B cell (primary cell): Measurements from ENCODE around the gene HS3ST3B1. TPM values are rescaled to one million over a fixed set of nuclear protein-coding genes. Genes with fewer than 3 reads are reported as not detected.
A peak's percentile ranks its signal among the peaks of the same experiment; 100 is the strongest.

Source experiments
- ATAC-seq: fragments of 200-7000 bp; cut with Tn5 transposase; one replicate; pipeline ENCODE4 v1.10.0; 2021; ENCODE audit warnings: low read depth, mild to moderate bottlenecking, moderate number of reproducible peaks, moderate library complexity
- CTCF ChIA-PET: fragments of 350-600 bp; sonication (Branson Sonifier 250); formaldehyde crosslinking; loops from one replicate; lab custom pipeline; 2021; ENCODE audit warnings: antibody characterized with exemption, inconsistent platforms; lab: Charles Lee
- POLR2A ChIA-PET: fragments of 350-600 bp; sonication (Branson Sonifier 250); formaldehyde crosslinking; loops from one replicate; lab custom pipeline; 2021; ENCODE audit warnings: antibody characterized with exemption; lab: Charles Lee
- DNase-seq: peaks from one replicate; pipeline ENCODE4 v3.0.0; 2013
- H2AFZ ChIP-seq: 2 replicates; pipeline ENCODE4 v1.6.1; 2012; ENCODE audit warnings: mild to moderate bottlenecking, low read depth, low read length; ENCODE audit not compliant: insufficient read depth, poor library complexity, severe bottlenecking
- H3K27ac ChIP-seq, 2 donors: 1 replicate in 1 of 2; 2 replicates in 1 of 2; pipeline ENCODE4 v1.5.1; 2012 to 2013; ENCODE audit warnings: low read length in 2 of 2, mild to moderate bottlenecking in 2 of 2, moderate library complexity in 1 of 2
- H3K27me3 ChIP-seq, 4 experiments: fragments of 200-600 bp in 1 of 4; sonication (generic) in 1 of 4; replicated peaks in 1 of 4; 1 replicate in 2 of 4; 2 replicates in 2 of 4; pipeline versions ENCODE4 v1.6.1 to v1.7.0; 2013 to 2016; ENCODE audit warnings: low read length in 3 of 4, mild to moderate bottlenecking in 2 of 4, mixed read lengths in 1 of 4, moderate library complexity in 1 of 4; ENCODE audit not compliant: insufficient read depth in 4 of 4, control insufficient read depth in 3 of 4; ENCODE audit errors: control extremely low read depth in 1 of 4
- H3K36me3 ChIP-seq, 2 experiments: replicated peaks in 1 of 2; 1 replicate in 1 of 2; 2 replicates in 1 of 2; pipeline versions ENCODE4 v1.6.1 to v1.7.1; 2013; ENCODE audit warnings: low read length in 1 of 2; ENCODE audit not compliant: insufficient read depth in 2 of 2, control insufficient read depth in 1 of 2; ENCODE audit errors: control extremely low read depth in 1 of 2, extremely low read depth in 1 of 2
- H3K4me1 ChIP-seq, 2 donors: fragments of 200-600 bp in 1 of 2; sonication (generic) in 1 of 2; 1 replicate in 1 of 2; 2 replicates in 1 of 2; pipeline versions ENCODE4 v1.5.1 to v1.6.1; 2013 to 2017; ENCODE audit warnings: low read length in 2 of 2; ENCODE audit not compliant: control insufficient read depth in 2 of 2, insufficient read depth in 2 of 2
- H3K4me2 ChIP-seq: replicated peaks from 2 replicates; pipeline ENCODE3; 2012; ENCODE audit warnings: mild to moderate bottlenecking, low read depth, low read length; ENCODE audit not compliant: poor library complexity, severe bottlenecking
- H3K4me3 ChIP-seq, 5 experiments: fragments of 200-600 bp in 1 of 5; sonication (generic) in 1 of 5; 1 replicate in 3 of 5; 2 replicates in 2 of 5; pipeline versions ENCODE4 v1.5.1 to v1.7.0; 2011 to 2016; ENCODE audit warnings: low read length in 4 of 5, mild to moderate bottlenecking in 4 of 5, low read depth in 2 of 5, control low read depth in 1 of 5, moderate library complexity in 1 of 5; ENCODE audit not compliant: insufficient read depth in 1 of 5; ENCODE audit errors: control extremely low read depth in 1 of 5, extremely low read depth in 1 of 5
- H3K79me2 ChIP-seq: fragments of 200-600 bp; sonication (generic); one replicate; pipeline ENCODE4 v1.6.0; 2016; ENCODE audit warnings: low read length; ENCODE audit not compliant: control insufficient read depth, insufficient read depth
- H3K9ac ChIP-seq: fragments of 200-600 bp; sonication (generic); 2 replicates; pipeline ENCODE4 v1.6.1; 2017; ENCODE audit warnings: mild to moderate bottlenecking, low read length, moderate library complexity
- H3K9me3 ChIP-seq, 3 donors: one replicate each; pipeline versions ENCODE4 v1.6.1 to v1.7.1; 2013; ENCODE audit warnings: low read length in 2 of 3; ENCODE audit not compliant: control insufficient read depth in 2 of 3, insufficient read depth in 1 of 3; ENCODE audit errors: control extremely low read depth in 1 of 3
- H4K20me1 ChIP-seq: 2 replicates; pipeline ENCODE4 v1.6.0; 2012; ENCODE audit warnings: mild to moderate bottlenecking, low read length; ENCODE audit not compliant: insufficient read depth, control insufficient read depth, poor library complexity, severe bottlenecking
- H3K27ac Mint-ChIP-seq: one replicate; pipeline ENCODE4 v1.8.0; 2021; ENCODE audit warnings: mixed read lengths
- H3K27me3 Mint-ChIP-seq: one replicate; pipeline ENCODE4 v1.8.0; 2021; ENCODE audit warnings: mixed read lengths
- H3K4me1 Mint-ChIP-seq: one replicate; pipeline ENCODE4 v1.8.0; 2021; ENCODE audit warnings: mixed read lengths
- H3K4me3 Mint-ChIP-seq: one replicate; pipeline ENCODE4 v1.8.0; 2021; ENCODE audit warnings: mixed read lengths
- H3K9me3 Mint-ChIP-seq: one replicate; pipeline ENCODE4 v1.8.0; 2022; ENCODE audit warnings: mixed read lengths; ENCODE audit not compliant: insufficient read depth
- CTCF ChIP-seq: fragments of 200-600 bp; IDR thresholded peaks from one replicate; pipeline ENCODE4 v1.8.0; 2022; ENCODE audit warnings: antibody characterized with exemption, mild to moderate bottlenecking
- EZH2 ChIP-seq: IDR thresholded peaks from 2 replicates; pipeline ENCODE4 v1.6.1; 2012; ENCODE audit warnings: borderline replicate concordance, low read depth, mild to moderate bottlenecking, moderate library complexity, low read length; ENCODE audit not compliant: insufficient read depth, poor library complexity, severe bottlenecking
- WGBS: methylation state at CpG from one replicate; pipeline ENCODE4 v1.1.5; 2013; ENCODE audit warnings: missing lambda C conversion rate; ENCODE audit not compliant: insufficient coverage; 5-methylcytosine and 5-hydroxymethylcytosine counted together
- intact Hi-C: fragments of 100-400 bp; cut with micrococcal nuclease; formaldehyde crosslinking; loops from one replicate; pipeline ENCODE4 v1.10.0; 2022
- polyA plus RNA-seq: library from polyadenylated mRNA; depleted of rRNA; stranded (reverse); fragments of >200 nt; gene quantifications from 2 replicates; pipeline ENCODE4 v1.2.3, GENCODE V29; 2012
- total RNA-seq, 2 donors: library from RNA; stranded (reverse); fragments of 120-200 nt in 1 of 2; gene quantifications; 1 replicate in 1 of 2; 2 replicates in 1 of 2; pipeline versions ENCODE4 v1.2.3 to v1.2.4, GENCODE V29; 2013 to 2022

HS3ST3B1 gene
- total and polyA plus RNA-seq, 2 donors (not counting 1 experiment from before 2014, with no cell fraction given), result 0.75 to 8.4 TPM

- Histone ChIP-seq H3K9me3 (peaks cover 1 to 48% (median 5%) of the 10 kb centered on the region in 3 donors), H4K20me1 (no peaks in the 10 kb centered on the region), H3K9ac (no peak overlapping the region), H3K27ac (no peak overlapping the region), H3K79me2 (no peaks in the 10 kb centered on the region), H2AFZ (peak overlapping the region; percentile 55), H3K4me3 (peak overlapping the region in 1 of 5 experiments; percentile 17), H3K36me3 (no peaks in the 10 kb centered on the region), H3K27me3 (peaks cover 0 to 80% (median 54%) of the 10 kb centered on the region in 4 experiments), H3K4me1 (peaks cover 41 to 44% of the 10 kb centered on the region in 2 donors), H3K4me2 (peak overlapping the region; percentile 62)
- Mint-ChIP-seq H3K27ac (peak overlapping the region; percentile 53), H3K4me1 (peaks cover 46% of the 10 kb centered on the region), H3K9me3 (no peaks in the 10 kb centered on the region), H3K4me3 (peak overlapping the region; percentile 29), H3K27me3 (peaks cover 67% of the 10 kb centered on the region)
- DNase-seq (peak; percentile 48), ATAC-seq (no peak)
- ChIA-PET CTCF (interaction anchor here (1.2 kb wide), 1 partner anchor 12 kb away, joined by 3 read pairs; no protein-coding TSS in a partner anchor), POLR2A (no interaction called here)
- WGBS, result 4% methylated on average over 63 of the region's 63 CpGs
- intact Hi-C loops, result no loop called here
- no peak for TF ChIP-seq CTCF
- peak; percentile 93 for TF ChIP-seq EZH2
Observed at GRCh38 chr17:14297161-14297851, 3.6 kb upstream of the HS3ST3B1 start.
